H1 (cell line): ENCODE measurements around the gene ABI3BP. TPM values are rescaled to one million over a fixed set of nuclear protein-coding genes. Genes with fewer than 3 reads are reported as not detected.

Experiments
- CTCF ChIA-PET: fragments of 300-600 bp; sonication (Branson Sonifier 250); formaldehyde crosslinking; loops from one replicate; lab custom pipeline; 2021; ENCODE audit not compliant: partially characterized antibody; lab: Charles Lee
- POLR2A ChIA-PET: fragments of 300-600 bp; sonication (Branson Sonifier 250); formaldehyde crosslinking; loops from one replicate; lab custom pipeline; 2021; ENCODE audit warnings: inconsistent platforms; ENCODE audit not compliant: partially characterized antibody; lab: Charles Lee
- DNase-seq, 2 experiments: peaks; one replicate each; pipeline versions ENCODE4 v3.0.0 to v3.0.0-alpha.2; 2010 to 2022; ENCODE audit warnings: low spot score in 2 of 2, low read depth in 1 of 2, mixed read lengths in 1 of 2
- FAIRE-seq: peaks from 2 replicates; lab custom pipeline; 2011; peaks lifted over from hg19 to GRCh38; lab: Jason Lieb, UNC
- H2AFZ ChIP-seq: 2 replicates; pipeline ENCODE4 v1.8.1; 2012; ENCODE audit warnings: low read length, inconsistent platforms
- H2AK5ac ChIP-seq: 2 replicates; pipeline ENCODE4 v1.6.1; 2013; ENCODE audit warnings: low read depth, low read length
- H2BK120ac ChIP-seq: replicated peaks from 2 replicates; pipeline ENCODE3; 2013; ENCODE audit warnings: low read depth, low read length, inconsistent platforms
- H2BK12ac ChIP-seq: 2 replicates; pipeline ENCODE4 v1.6.1; 2013; ENCODE audit warnings: low read depth, low read length
- H2BK15ac ChIP-seq: 2 replicates; pipeline ENCODE4 v1.6.1; 2013; ENCODE audit warnings: low read length
- H2BK20ac ChIP-seq: 2 replicates; pipeline ENCODE4 v1.6.1; 2013; ENCODE audit warnings: low read length
- H2BK5ac ChIP-seq: 2 replicates; pipeline ENCODE4 v1.6.1; 2013; ENCODE audit warnings: low read depth, low read length
- H3K14ac ChIP-seq: 2 replicates; pipeline ENCODE4 v1.6.1; 2013; ENCODE audit warnings: inconsistent platforms; ENCODE audit not compliant: insufficient read length
- H3K18ac ChIP-seq: 2 replicates; pipeline ENCODE4 v1.6.1; 2013; ENCODE audit warnings: low read length; ENCODE audit errors: extremely low read depth
- H3K23ac ChIP-seq: 2 replicates; pipeline ENCODE4 v1.6.1; 2013; ENCODE audit warnings: inconsistent platforms; ENCODE audit not compliant: insufficient read length
- H3K23me2 ChIP-seq: 2 replicates; pipeline ENCODE4 v1.6.1; 2013; ENCODE audit warnings: low read depth, low read length
- H3K27ac ChIP-seq: 2 replicates; pipeline ENCODE4 v1.6.1; 2011; ENCODE audit warnings: low read depth, low read length, inconsistent platforms
- H3K27me3 ChIP-seq, 4 experiments: replicated peaks in 1 of 4; 1 replicate in 1 of 4; 2 replicates in 3 of 4; pipeline versions ENCODE4 v1.6.1 to v1.8.1; 2011 to 2013; ENCODE audit warnings: low read length in 3 of 4, mild to moderate bottlenecking in 3 of 4, inconsistent platforms in 2 of 4, mixed read lengths in 2 of 4, moderate library complexity in 1 of 4; ENCODE audit not compliant: control insufficient read depth in 3 of 4, insufficient read depth in 3 of 4; ENCODE audit errors: extremely low read depth in 1 of 4
- H3K36me3 ChIP-seq, 4 experiments: 2 replicates each; pipeline versions ENCODE4 v1.6.1 to v1.8.1; 2011 to 2013; ENCODE audit warnings: mild to moderate bottlenecking in 4 of 4, low read length in 3 of 4, moderate library complexity in 2 of 4, control low read depth in 1 of 4, inconsistent platforms in 1 of 4; ENCODE audit not compliant: insufficient read depth in 4 of 4, control insufficient read depth in 2 of 4
- H3K4ac ChIP-seq: replicated peaks from 2 replicates; pipeline ENCODE3; 2013; ENCODE audit warnings: low read length, low read depth, mixed read lengths, inconsistent platforms; ENCODE audit not compliant: insufficient read length
- H3K4me1 ChIP-seq, 4 experiments: replicated peaks in 1 of 4; 1 replicate in 1 of 4; 2 replicates in 3 of 4; pipeline versions ENCODE4 v1.6.1 to v1.8.1; 2011 to 2013; ENCODE audit warnings: low read length in 3 of 4, inconsistent platforms in 2 of 4, mixed read lengths in 1 of 4; ENCODE audit not compliant: insufficient read depth in 4 of 4, control insufficient read depth in 3 of 4
- H3K4me2 ChIP-seq, 2 experiments: 2 replicates each; pipeline versions ENCODE4 v1.6.1 to v1.8.1; 2011 to 2013; ENCODE audit warnings: low read depth in 2 of 2, low read length in 2 of 2, control low read depth in 1 of 2, inconsistent platforms in 1 of 2, mild to moderate bottlenecking in 1 of 2; ENCODE audit not compliant: insufficient read depth in 1 of 2
- H3K4me3 ChIP-seq, 4 experiments: fragments of 200-600, 300-600 bp in 1 of 4; sonication (generic), shearing (Covaris generic), sonication (Bioruptor Twin) in 1 of 4; 2 replicates each; pipeline versions ENCODE4 v1.5.1 to v1.8.1; 2011 to 2016; ENCODE audit warnings: low read length in 4 of 4, low read depth in 3 of 4, control low read depth in 2 of 4, inconsistent platforms in 2 of 4, mild to moderate bottlenecking in 2 of 4, mixed read lengths in 1 of 4, moderate library complexity in 1 of 4; ENCODE audit not compliant: insufficient read depth in 2 of 4; ENCODE audit errors: extremely low read depth in 1 of 4
- H3K56ac ChIP-seq: replicated peaks from 2 replicates; pipeline ENCODE3; 2013; ENCODE audit warnings: low read depth, mild to moderate bottlenecking, mixed read lengths, low read length, inconsistent platforms; ENCODE audit not compliant: insufficient read length
- H3K79me1 ChIP-seq: 2 replicates; pipeline ENCODE4 v1.6.1; 2013; ENCODE audit warnings: low read depth, low read length, control low read depth
- H3K79me2 ChIP-seq, 2 experiments: 2 replicates each; pipeline versions ENCODE4 v1.6.1 to v1.8.1; 2012 to 2013; ENCODE audit warnings: low read length in 2 of 2, mild to moderate bottlenecking in 2 of 2, inconsistent platforms in 1 of 2; ENCODE audit not compliant: insufficient read depth in 2 of 2, control insufficient read depth in 1 of 2
- H3K9ac ChIP-seq, 4 experiments: replicated peaks in 1 of 4; 1 replicate in 1 of 4; 2 replicates in 3 of 4; pipeline versions ENCODE4 v1.6.1 to v1.8.1; 2011 to 2013; ENCODE audit warnings: low read depth in 3 of 4, low read length in 3 of 4, control low read depth in 2 of 4, mild to moderate bottlenecking in 2 of 4, moderate library complexity in 2 of 4, inconsistent platforms in 1 of 4; ENCODE audit errors: extremely low read depth in 1 of 4
- H3K9me3 ChIP-seq, 2 experiments: 2 replicates each; pipeline versions ENCODE4 v1.6.1 to v1.8.1; 2012 to 2013; ENCODE audit warnings: mild to moderate bottlenecking in 2 of 2, moderate library complexity in 2 of 2, control low read depth in 1 of 2, inconsistent platforms in 1 of 2, low read depth in 1 of 2, low read length in 1 of 2, mixed read lengths in 1 of 2; ENCODE audit not compliant: insufficient read depth in 2 of 2
- H4K20me1 ChIP-seq, 2 experiments: replicated peaks in 1 of 2; 2 replicates each; pipeline versions ENCODE3 to v1.8.1; 2011 to 2013; ENCODE audit warnings: inconsistent platforms in 2 of 2, low read length in 2 of 2, mild to moderate bottlenecking in 1 of 2; ENCODE audit not compliant: insufficient read depth in 2 of 2, control insufficient read depth in 1 of 2
- H4K5ac ChIP-seq: 2 replicates; pipeline ENCODE4 v1.6.1; 2013; ENCODE audit warnings: low read length, low read depth, mixed read lengths, inconsistent platforms; ENCODE audit not compliant: insufficient read length
- H4K8ac ChIP-seq: 2 replicates; pipeline ENCODE4 v1.8.0; 2013; ENCODE audit warnings: mild to moderate bottlenecking, moderate library complexity, low read length, inconsistent platforms; ENCODE audit not compliant: insufficient read depth; ENCODE audit errors: extremely low read depth
- H4K91ac ChIP-seq: replicated peaks from 2 replicates; pipeline ENCODE3; 2013; ENCODE audit warnings: low read length, mixed read lengths, inconsistent platforms; ENCODE audit not compliant: insufficient read length
- BACH1 ChIP-seq: IDR thresholded peaks from 2 replicates; pipeline ENCODE4 v1.6.1; 2012; ENCODE audit warnings: low read length, improper control_type of control experiment
- CTCF ChIP-seq, 3 experiments: IDR thresholded peaks; 1 replicate in 2 of 3; 2 replicates in 1 of 3; pipeline versions ENCODE4 v1.5.1 to v1.6.1; 2011; ENCODE audit warnings: low read length in 3 of 3, mild to moderate bottlenecking in 3 of 3, inconsistent platforms in 2 of 3, low read depth in 1 of 3, moderate library complexity in 1 of 3; ENCODE audit not compliant: insufficient read depth in 1 of 3; ENCODE audit errors: control extremely low read depth in 1 of 3
- EP300 ChIP-seq, 2 experiments: IDR thresholded peaks; 1 replicate in 1 of 2; 2 replicates in 1 of 2; pipeline ENCODE4 v1.6.1; 2011 to 2012; ENCODE audit warnings: low read depth in 2 of 2, low read length in 2 of 2, mild to moderate bottlenecking in 2 of 2, borderline replicate concordance in 1 of 2, inconsistent platforms in 1 of 2, moderate library complexity in 1 of 2
- GABPA ChIP-seq: IDR thresholded peaks from 2 replicates; pipeline ENCODE4 v1.6.1; 2011; ENCODE audit warnings: mild to moderate bottlenecking, low read length, moderate library complexity, borderline replicate concordance; ENCODE audit not compliant: insufficient read depth
- GTF2F1 ChIP-seq: IDR thresholded peaks from 2 replicates; pipeline ENCODE4 v1.6.1; 2012; ENCODE audit warnings: low read depth, low read length, improper control_type of control experiment, borderline replicate concordance
- HDAC2 ChIP-seq, 2 experiments: fragments of 300-600 bp in 1 of 2; sonication (generic) in 1 of 2; IDR thresholded peaks; 2 replicates each; pipeline ENCODE4 v1.6.1; 2011 to 2012; ENCODE audit warnings: low read depth in 2 of 2, low read length in 2 of 2, mild to moderate bottlenecking in 2 of 2, moderate library complexity in 2 of 2, borderline replicate concordance in 1 of 2, inconsistent platforms in 1 of 2
- KDM1A ChIP-seq: fragments of 200-600, 300-600 bp; sonication (generic); IDR thresholded peaks from 2 replicates; pipeline ENCODE4 v1.7.1; 2016; ENCODE audit warnings: mild to moderate bottlenecking, low read length, borderline replicate concordance
- RNF2 ChIP-seq: fragments of 200-900, 300-1000 bp; sonication (generic); IDR thresholded peaks from 2 replicates; pipeline ENCODE4 v1.7.1; 2016; ENCODE audit warnings: borderline replicate concordance, low read depth, mild to moderate bottlenecking, antibody characterized with exemption, low read length; ENCODE audit not compliant: poor library complexity, severe bottlenecking; ENCODE audit errors: missing control alignments
- RXRA ChIP-seq: IDR thresholded peaks from 2 replicates; pipeline ENCODE4 v1.6.1; 2011; ENCODE audit warnings: low read depth, mild to moderate bottlenecking, low read length, moderate library complexity; ENCODE audit not compliant: insufficient read depth
- SIRT6 ChIP-seq: IDR thresholded peaks from one replicate; pipeline ENCODE4 v1.7.1; 2012; ENCODE audit warnings: low read length, inconsistent platforms
- YY1 ChIP-seq: IDR thresholded peaks from 2 replicates; pipeline ENCODE4 v1.6.1; 2011; ENCODE audit warnings: low read depth, mild to moderate bottlenecking, low read length
- WGBS, 2 experiments: shearing (Covaris generic) in 1 of 2; methylation state at CpG; one replicate each; pipeline versions ENCODE4 v1.1.6 to v1.1.7; 2013 to 2015; ENCODE audit warnings: low lambda C conversion rate in 2 of 2, mixed read lengths in 2 of 2, inconsistent platforms in 1 of 2, low coverage in 1 of 2, missing lambda C conversion rate in 1 of 2; ENCODE audit not compliant: insufficient replicate concordance in 2 of 2, insufficient coverage in 1 of 2, insufficient read length in 1 of 2; ENCODE audit errors: extremely low coverage in 1 of 2, missing lambda C conversion rate in 1 of 2; 5-methylcytosine and 5-hydroxymethylcytosine counted together
- polyA plus RNA-seq, 7 experiments: library from polyadenylated mRNA; depleted of rRNA in 3 of 7; stranded (reverse) in 5 of 7; unstranded in 2 of 7; fragments of >200 nt in 5 of 7; fragments of 200-250 nt in 2 of 7; gene quantifications; 1 replicate in 5 of 7; 2 replicates in 1 of 7; 4 replicates in 1 of 7; pipeline versions ENCODE4 v1.2.1 to v1.2.3, GENCODE V29; 2011 to 2013; ENCODE audit warnings: missing spikeins in 2 of 7, mixed read lengths in 2 of 7
- total RNA-seq: library from RNA; stranded (reverse); fragmentation: NEBNext Ultra II Directional; extraction: Animal tissue kit (Norgen Biotek cat#: 25700); gene quantifications from 2 replicates; pipeline ENCODE4 v1.2.1, GENCODE V29; 2021

The ABI3BP gene
- total and polyA plus RNA-seq, 2 of the 8 experiments (the other 6 are each of a cell fraction or from before 2014, with no cell fraction given), result 0.08 to 0.32 TPM

DNA sequence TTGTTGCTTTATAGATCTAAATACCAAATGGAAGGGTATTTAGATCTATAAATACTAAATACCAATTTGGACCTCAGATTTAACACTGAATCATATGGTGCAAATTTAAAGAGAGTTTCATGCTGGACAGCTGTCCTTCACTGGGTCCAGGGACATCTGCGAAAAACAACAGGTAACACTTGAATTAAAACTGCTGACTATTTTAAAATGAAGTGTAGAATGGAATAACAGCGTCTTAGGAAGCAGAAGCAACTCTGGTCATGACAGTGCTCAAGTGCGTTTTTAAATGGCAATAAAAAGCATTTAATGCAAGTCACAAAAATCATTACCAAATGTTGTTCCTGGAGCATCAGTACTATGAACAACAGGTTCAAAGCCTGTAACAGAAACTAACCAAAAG is 177.6 kb downstream of the ABI3BP start:
- CTCF ChIA-PET, result no interaction called here
- H3K27ac ChIP-seq, result no peak overlapping the region
- no peak overlapping the region for H3K9ac ChIP-seq
- H2BK5ac ChIP-seq, result no peak overlapping the region
- no peak overlapping the region for H3K4me2 ChIP-seq
- no peak overlapping the region for H3K23ac ChIP-seq
- no peaks in the 10 kb centered on the region for H4K20me1 ChIP-seq
- H2BK15ac ChIP-seq, result no peak overlapping the region
- no peak overlapping the region for H4K91ac ChIP-seq
- no peak for DNase-seq
- 78% methylated on average over 3 of the region's 3 CpGs; no CpG with 5 or more reads in 1 of the 2 experiments for WGBS, 2 experiments
- H2BK12ac ChIP-seq, result no peak overlapping the region
- no peak overlapping the region for H3K4me3 ChIP-seq
- no peak overlapping the region for H2AK5ac ChIP-seq
- no peaks in the 10 kb centered on the region for H3K4me1 ChIP-seq
- H3K79me2 ChIP-seq, result no peaks in the 10 kb centered on the region
- H3K79me1 ChIP-seq, result no peaks in the 10 kb centered on the region
- POLR2A ChIA-PET, result no interaction called here
- no peak overlapping the region for H3K14ac ChIP-seq
- no peak overlapping the region for H2BK20ac ChIP-seq
- H4K8ac ChIP-seq, result no peak overlapping the region
- FAIRE-seq, result no peak
- peaks cover 0 to 1% (median 0%) of the 10 kb centered on the region in 4 experiments; a peak in 1 of 7 replicates for H3K27me3 ChIP-seq
- H2AFZ ChIP-seq, result no peak overlapping the region
- H2BK120ac ChIP-seq, result no peak overlapping the region
- H3K36me3 ChIP-seq, result no peaks in the 10 kb centered on the region
- H3K23me2 ChIP-seq, result no peaks in the 10 kb centered on the region
- H3K56ac ChIP-seq, result no peak overlapping the region
- H4K5ac ChIP-seq, result no peak overlapping the region
- H3K9me3 ChIP-seq, result no peaks in the 10 kb centered on the region
- no peak overlapping the region for H3K18ac ChIP-seq
- no peak overlapping the region for H3K4ac ChIP-seq
- TF ChIP-seq RXRA, result no peak
- no peak for TF ChIP-seq EP300 (IDR thresholded peaks at IDR 0.05; ENCODE audit: borderline replicate concordance in 1 of 2, low read depth in 2 of 2, low read length in 2 of 2)
- TF ChIP-seq RNF2, result no peak
- no peak for TF ChIP-seq SIRT6
- TF ChIP-seq GTF2F1, result no peak
- no peak for TF ChIP-seq GABPA
- TF ChIP-seq HDAC2 (IDR thresholded peaks at IDR 0.05; ENCODE audit: borderline replicate concordance in 1 of 2, low read depth in 2 of 2, low read length in 2 of 2), result no peak
- no peak for TF ChIP-seq YY1
- TF ChIP-seq KDM1A, result no peak
- TF ChIP-seq BACH1, result no peak
- TF ChIP-seq CTCF (IDR thresholded peaks at IDR 0.05; ENCODE audit: control extremely low read depth in 1 of 3, insufficient read depth in 1 of 3, low read depth in 1 of 3, low read length in 3 of 3), result no peak
